ENCODE measurements around the gene GPM6B.

GPM6B gene

GRCh38 chrX:13794417-13794816 lies 22.5 kb downstream of the GPM6B start:
- no peaks in the 10 kb centered on the region for H3K36me3 Mint-ChIP-seq (ENCODE audit: low read depth)
- no peaks in the 10 kb centered on the region for H3K27me3 Mint-ChIP-seq
- H3K4me1 Mint-ChIP-seq (ENCODE audit: low read depth), result no peaks in the 10 kb centered on the region
- H3K4me3 Mint-ChIP-seq, result no peak overlapping the region
- no peaks in the 10 kb centered on the region for H3K9me3 Mint-ChIP-seq
- no peak overlapping the region for H3K27ac Mint-ChIP-seq

DNA sequence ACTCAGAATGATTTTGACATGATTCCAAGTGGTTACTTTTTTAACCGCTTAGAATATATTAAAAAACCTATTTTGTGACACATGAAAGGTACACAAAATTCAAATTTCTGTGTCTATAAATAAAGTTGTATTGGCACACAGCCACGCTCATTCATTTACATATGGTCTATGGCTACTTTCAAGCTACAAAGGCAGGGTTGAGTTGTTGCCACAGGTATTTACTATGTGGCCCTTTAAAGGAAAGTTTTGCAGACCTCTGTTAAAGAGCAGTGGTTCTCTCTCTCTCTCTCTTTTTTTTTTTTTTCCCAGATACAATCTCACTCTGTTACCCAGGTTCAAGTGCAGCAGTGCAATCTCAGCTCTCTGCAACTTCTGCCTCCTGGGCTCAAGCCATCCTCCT lies 23.0 kb downstream of the GPM6B start:
- H3K36me3 Mint-ChIP-seq (ENCODE audit: low read depth), result no peaks in the 10 kb centered on the region

DNA sequence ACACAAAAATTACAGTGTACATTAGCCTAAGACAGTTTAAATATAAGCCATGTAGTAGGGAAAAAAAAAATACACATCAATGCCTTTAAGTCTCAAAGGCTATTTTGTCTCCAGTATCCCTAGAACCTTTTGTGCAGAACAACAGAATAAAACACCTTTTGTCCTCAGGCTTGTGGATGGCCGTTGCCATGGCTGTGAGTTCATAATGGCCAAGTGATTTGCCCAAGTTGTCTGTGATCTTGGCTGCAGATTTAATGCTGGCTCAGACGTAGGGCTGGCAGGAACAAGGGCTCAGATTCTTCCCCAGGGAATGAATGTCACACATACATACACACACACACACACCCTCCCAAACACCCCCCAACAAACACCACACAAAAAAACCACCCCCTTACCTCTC lies 25.3 kb downstream of the GPM6B start:
- Mint-ChIP-seq H3K4me1 (ENCODE audit: low read depth) (no peaks in the 10 kb centered on the region), H3K4me3 (no peak overlapping the region), H3K27ac (no peak overlapping the region), H3K36me3 (ENCODE audit: low read depth) (no peaks in the 10 kb centered on the region), H3K9me3 (no peaks in the 10 kb centered on the region), H3K27me3 (no peaks in the 10 kb centered on the region)

More for the DNA sequence above, 23.0 kb downstream of the GPM6B start:
- no peak overlapping the region for H3K4me3 Mint-ChIP-seq
- no peaks in the 10 kb centered on the region for H3K9me3 Mint-ChIP-seq
- H3K27ac Mint-ChIP-seq, result no peak overlapping the region
- no peaks in the 10 kb centered on the region for H3K27me3 Mint-ChIP-seq
- H3K4me1 Mint-ChIP-seq (ENCODE audit: low read depth), result no peaks in the 10 kb centered on the region

- Mint-ChIP-seq H3K27me3 (no peaks in the 10 kb centered on the region), H3K4me1 (ENCODE audit: low read depth) (no peaks in the 10 kb centered on the region), H3K27ac (no peak overlapping the region), H3K9me3 (no peaks in the 10 kb centered on the region), H3K4me3 (no peak overlapping the region), H3K36me3 (ENCODE audit: low read depth) (no peaks in the 10 kb centered on the region)
These were observed 25.7 kb downstream of the GPM6B start for GRCh38 chrX:13791145-13791544.

GRCh38 chrX:13790206-13791131 lies 26.4 kb downstream of the GPM6B start:
- Mint-ChIP-seq H3K9me3 (no peaks in the 10 kb centered on the region), H3K36me3 (ENCODE audit: low read depth) (no peaks in the 10 kb centered on the region), H3K27ac (no peak overlapping the region), H3K4me1 (ENCODE audit: low read depth) (no peaks in the 10 kb centered on the region), H3K4me3 (no peak overlapping the region), H3K27me3 (no peaks in the 10 kb centered on the region)

DNA sequence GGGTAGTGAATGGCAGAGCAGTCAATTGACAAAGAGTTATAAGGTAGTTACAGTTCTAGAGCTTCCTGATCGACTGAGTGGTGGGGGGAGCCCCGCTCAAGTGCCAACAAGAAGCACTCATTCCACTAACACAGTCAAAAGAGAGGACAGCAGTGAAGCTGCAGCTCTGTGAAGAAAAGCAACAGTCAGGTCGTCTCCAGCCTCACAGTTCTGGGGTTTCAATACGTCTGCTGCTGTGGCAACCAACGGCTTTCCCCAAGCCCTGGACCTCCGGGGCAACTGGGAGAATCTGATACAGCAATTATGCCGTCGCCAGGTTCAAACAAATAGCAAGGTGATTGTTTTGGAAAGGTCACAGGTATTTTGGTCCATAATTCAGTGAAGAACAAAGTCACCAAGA lies 30.8 kb downstream of the GPM6B start:
- Mint-ChIP-seq H3K4me3 (no peak overlapping the region), H3K36me3 (ENCODE audit: low read depth) (no peaks in the 10 kb centered on the region), H3K27me3 (no peaks in the 10 kb centered on the region), H3K9me3 (no peaks in the 10 kb centered on the region), H3K4me1 (ENCODE audit: low read depth) (no peaks in the 10 kb centered on the region), H3K27ac (no peak overlapping the region)

DNA sequence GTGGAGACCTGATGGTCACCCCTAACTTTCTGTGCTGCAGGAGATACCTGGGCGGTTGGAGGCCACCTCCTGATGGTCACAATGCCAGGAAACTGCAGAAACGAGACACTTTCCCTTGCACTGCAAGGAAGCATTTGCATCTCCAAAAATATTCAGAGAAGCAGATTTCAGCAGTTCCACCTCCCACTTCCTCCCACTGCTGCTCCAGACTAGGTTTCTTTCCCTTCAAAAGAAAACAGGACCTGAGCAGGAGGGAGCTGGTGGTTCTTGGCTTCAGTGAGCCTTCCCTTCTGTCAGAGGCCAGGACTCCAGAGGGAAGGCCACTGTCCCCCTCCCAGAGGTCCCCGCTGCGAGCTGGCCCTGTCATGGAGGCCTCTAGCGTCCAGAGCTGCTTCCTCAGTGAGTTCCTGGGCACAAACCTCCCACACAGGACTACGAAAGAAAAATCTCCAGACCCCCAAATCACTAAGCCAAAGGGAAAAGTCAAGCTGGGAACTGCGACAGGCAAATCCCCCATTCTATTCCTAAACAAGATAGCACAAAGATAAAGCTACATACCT lies 35.9 kb downstream of the GPM6B start:
- no peak overlapping the region for H3K27ac Mint-ChIP-seq
- H3K27me3 Mint-ChIP-seq, result no peaks in the 10 kb centered on the region
- H3K36me3 Mint-ChIP-seq (ENCODE audit: low read depth), result no peaks in the 10 kb centered on the region
- H3K4me3 Mint-ChIP-seq, result no peak overlapping the region
- peaks cover 6% of the 10 kb centered on the region for H3K4me1 Mint-ChIP-seq (ENCODE audit: low read depth)
- H3K9me3 Mint-ChIP-seq, result no peaks in the 10 kb centered on the region

- peaks cover 6% of the 10 kb centered on the region for H3K4me1 Mint-ChIP-seq (ENCODE audit: low read depth)
- peak overlapping the region; percentile 45 for H3K27ac Mint-ChIP-seq
- H3K27me3 Mint-ChIP-seq, result no peaks in the 10 kb centered on the region
- no peak overlapping the region for H3K4me3 Mint-ChIP-seq
- H3K9me3 Mint-ChIP-seq, result no peaks in the 10 kb centered on the region
- H3K36me3 Mint-ChIP-seq (ENCODE audit: low read depth), result peaks cover 8% of the 10 kb centered on the region
These were observed 38.0 kb downstream of the GPM6B start for GRCh38 chrX:13778916-13779315.

DNA sequence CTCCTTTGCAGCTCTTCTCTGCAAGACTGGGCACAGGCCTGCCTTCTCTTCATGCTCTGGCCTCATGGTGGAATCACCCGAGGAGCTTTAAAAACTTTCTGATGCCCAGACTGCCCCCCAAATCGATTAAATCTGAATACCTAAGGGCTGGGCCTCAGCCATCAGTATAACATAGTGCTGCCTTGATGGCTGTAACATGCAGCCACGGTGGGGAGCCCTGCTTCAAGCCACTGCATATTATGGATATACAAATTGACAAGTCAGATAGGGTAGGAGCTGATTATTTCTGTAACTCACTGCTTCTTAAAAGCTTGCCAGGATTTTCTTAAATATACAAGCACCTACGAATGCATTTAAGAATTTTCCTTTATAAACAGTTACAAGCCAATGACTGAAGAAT lies 40.5 kb downstream of the GPM6B start:
- Mint-ChIP-seq H3K36me3 (ENCODE audit: low read depth) (peaks cover 24% of the 10 kb centered on the region), H3K27me3 (no peaks in the 10 kb centered on the region), H3K4me3 (no peak overlapping the region), H3K27ac (no peak overlapping the region), H3K4me1 (ENCODE audit: low read depth) (peaks cover 6% of the 10 kb centered on the region), H3K9me3 (no peaks in the 10 kb centered on the region)

DNA sequence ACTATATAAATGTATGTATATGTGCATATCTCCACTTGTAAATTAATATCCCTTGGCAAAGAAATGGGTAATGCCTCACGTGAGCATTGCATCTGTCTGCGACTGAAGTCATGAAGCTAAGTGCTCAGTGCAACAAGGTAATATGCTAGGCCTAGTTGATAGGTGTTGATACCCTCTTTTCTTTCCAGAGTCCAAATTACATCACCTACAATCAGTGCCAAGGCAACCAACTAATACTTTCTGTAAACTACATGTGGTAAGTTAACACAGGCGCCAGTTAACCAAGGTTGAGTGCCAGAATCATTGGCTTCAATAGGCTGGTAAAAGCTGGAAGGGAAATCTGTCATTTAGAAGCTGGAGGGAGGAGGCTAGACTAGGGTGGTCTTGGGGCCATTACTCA lies 41.1 kb downstream of the GPM6B start:
- Mint-ChIP-seq H3K4me1 (ENCODE audit: low read depth) (peaks cover 6% of the 10 kb centered on the region), H3K27ac (no peak overlapping the region), H3K4me3 (no peak overlapping the region)

DNA sequence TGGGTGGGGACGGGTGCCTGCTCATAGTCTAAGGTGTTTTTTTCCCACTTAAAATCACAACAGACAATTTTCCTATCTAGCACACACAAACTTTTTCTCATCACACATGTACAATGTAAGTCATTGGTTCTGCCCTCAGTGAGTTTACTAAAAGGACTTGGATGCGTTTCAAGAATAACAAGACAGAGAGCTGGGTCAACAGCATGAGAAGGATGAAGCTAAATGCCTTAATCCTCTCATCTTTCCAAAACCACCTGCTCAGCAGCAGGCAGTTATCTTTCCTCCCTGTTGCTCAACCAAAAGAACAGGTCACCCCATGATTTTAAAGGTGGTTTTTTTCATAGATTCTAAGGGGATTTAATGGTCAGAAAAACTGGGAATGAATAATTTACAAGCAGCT lies 42.2 kb downstream of the GPM6B start:
- peaks cover 6% of the 10 kb centered on the region for H3K4me1 Mint-ChIP-seq (ENCODE audit: low read depth)
- H3K36me3 Mint-ChIP-seq (ENCODE audit: low read depth), result peaks cover 33% of the 10 kb centered on the region
- no peaks in the 10 kb centered on the region for H3K27me3 Mint-ChIP-seq
- no peak overlapping the region for H3K27ac Mint-ChIP-seq
- no peaks in the 10 kb centered on the region for H3K9me3 Mint-ChIP-seq
- H3K4me3 Mint-ChIP-seq, result no peak overlapping the region

More for the DNA sequence above, 41.1 kb downstream of the GPM6B start:
- Mint-ChIP-seq H3K36me3 (ENCODE audit: low read depth) (peaks cover 24% of the 10 kb centered on the region), H3K9me3 (no peaks in the 10 kb centered on the region), H3K27me3 (no peaks in the 10 kb centered on the region)

DNA sequence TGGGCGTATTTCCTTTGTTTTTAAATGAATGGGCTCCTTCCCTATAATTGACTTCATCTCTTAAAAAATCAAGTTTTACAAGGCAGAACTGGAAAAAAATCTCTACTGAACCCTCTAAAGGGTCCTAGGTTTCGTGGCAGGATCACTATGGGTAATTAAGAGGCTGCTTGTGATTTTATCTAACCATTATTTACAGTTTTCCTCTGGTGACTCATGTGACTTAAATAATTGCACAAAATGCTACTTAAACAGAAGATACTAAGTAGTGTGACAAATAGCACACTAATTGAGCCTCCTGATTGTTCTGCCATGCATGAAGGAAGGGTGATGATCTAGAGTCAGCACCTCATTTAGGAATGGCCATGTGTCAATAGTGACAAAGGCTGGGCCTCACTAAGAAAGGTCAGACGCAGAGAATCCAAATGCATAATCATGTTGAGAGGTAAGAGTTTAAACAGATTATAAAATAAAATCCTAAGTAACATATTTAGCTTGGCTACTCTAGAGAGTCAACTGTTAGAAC lies 46.8 kb downstream of the GPM6B start:
- H3K9me3 Mint-ChIP-seq, result no peaks in the 10 kb centered on the region
- H3K27me3 Mint-ChIP-seq, result no peaks in the 10 kb centered on the region
- no peaks in the 10 kb centered on the region for H3K4me1 Mint-ChIP-seq (ENCODE audit: low read depth)
- H3K4me3 Mint-ChIP-seq, result no peak overlapping the region
- H3K36me3 Mint-ChIP-seq (ENCODE audit: low read depth), result peaks cover 66% of the 10 kb centered on the region
- H3K27ac Mint-ChIP-seq, result no peak overlapping the region

DNA sequence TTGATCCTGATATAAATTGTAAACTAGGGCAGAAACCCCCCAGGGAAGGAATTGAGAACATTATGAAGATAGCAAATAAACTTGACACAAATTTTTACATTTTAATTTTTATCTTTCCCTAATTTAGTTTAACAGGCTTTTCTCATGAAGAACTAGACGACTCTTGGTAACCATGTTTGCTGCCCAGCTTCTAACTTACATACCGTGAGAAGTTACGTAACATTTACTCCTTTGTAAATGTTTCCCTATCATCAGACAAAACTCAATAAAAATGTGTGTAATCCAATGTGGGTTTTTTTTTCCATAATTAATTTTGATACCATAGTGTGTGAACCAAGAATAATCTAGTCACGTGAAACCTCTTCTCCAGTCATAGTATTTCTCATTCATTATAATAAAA lies 48.0 kb downstream of the GPM6B start:
- H3K9me3 Mint-ChIP-seq, result no peaks in the 10 kb centered on the region
- no peaks in the 10 kb centered on the region for H3K27me3 Mint-ChIP-seq
- peaks cover 59% of the 10 kb centered on the region for H3K36me3 Mint-ChIP-seq (ENCODE audit: low read depth)
- peaks cover 2% of the 10 kb centered on the region for H3K4me1 Mint-ChIP-seq (ENCODE audit: low read depth)
- H3K4me3 Mint-ChIP-seq, result no peak overlapping the region
- no peak overlapping the region for H3K27ac Mint-ChIP-seq

- Mint-ChIP-seq H3K4me1 (ENCODE audit: low read depth) (peaks cover 11% of the 10 kb centered on the region), H3K27ac (no peak overlapping the region), H3K36me3 (ENCODE audit: low read depth) (peaks cover 50% of the 10 kb centered on the region), H3K4me3 (no peak overlapping the region), H3K9me3 (no peaks in the 10 kb centered on the region), H3K27me3 (no peaks in the 10 kb centered on the region)
These were observed 52.1 kb downstream of the GPM6B start for GRCh38 chrX:13764765-13765164.

DNA sequence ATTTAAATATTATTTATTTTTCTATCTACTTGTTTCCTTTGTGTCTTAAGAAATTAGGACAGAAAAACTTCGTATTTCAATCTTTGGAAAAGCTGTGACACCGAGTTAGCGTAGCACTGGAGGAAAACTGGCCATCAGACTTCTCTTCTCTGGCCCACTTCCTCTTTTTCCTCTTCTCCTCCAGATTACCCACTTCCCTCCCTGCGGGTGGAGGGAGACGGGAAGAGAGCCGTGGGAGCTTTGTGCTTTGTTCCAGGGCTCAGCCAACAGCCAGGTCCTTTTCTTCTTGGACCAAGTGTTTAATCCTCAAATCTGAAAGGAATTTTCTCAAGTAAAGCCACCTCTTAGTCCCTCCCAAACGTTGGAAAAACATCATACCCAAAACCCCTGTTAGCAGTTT lies 52.6 kb downstream of the GPM6B start:
- H3K27me3 Mint-ChIP-seq, result no peaks in the 10 kb centered on the region
- no peak overlapping the region for H3K27ac Mint-ChIP-seq

More for the DNA sequence above, 52.6 kb downstream of the GPM6B start:
- H3K4me3 Mint-ChIP-seq, result no peak overlapping the region
- peaks cover 13% of the 10 kb centered on the region for H3K4me1 Mint-ChIP-seq (ENCODE audit: low read depth)
- peaks cover 47% of the 10 kb centered on the region for H3K36me3 Mint-ChIP-seq (ENCODE audit: low read depth)
- H3K9me3 Mint-ChIP-seq, result no peaks in the 10 kb centered on the region
